GM12873 (cell line): Measurements from ENCODE around the gene DMRT1.

Source experiments
- TF ChIP-seq, protein P1 (sequence below): IDR thresholded peaks from 2 replicates; pipeline ENCODE4 v1.5.1; 2012; ENCODE audit warnings: low read depth, mild to moderate bottlenecking, moderate library complexity, low read length, control low read depth; ENCODE audit not compliant: insufficient read depth; ENCODE audit errors: missing control alignments

The DMRT1 gene

DNA sequence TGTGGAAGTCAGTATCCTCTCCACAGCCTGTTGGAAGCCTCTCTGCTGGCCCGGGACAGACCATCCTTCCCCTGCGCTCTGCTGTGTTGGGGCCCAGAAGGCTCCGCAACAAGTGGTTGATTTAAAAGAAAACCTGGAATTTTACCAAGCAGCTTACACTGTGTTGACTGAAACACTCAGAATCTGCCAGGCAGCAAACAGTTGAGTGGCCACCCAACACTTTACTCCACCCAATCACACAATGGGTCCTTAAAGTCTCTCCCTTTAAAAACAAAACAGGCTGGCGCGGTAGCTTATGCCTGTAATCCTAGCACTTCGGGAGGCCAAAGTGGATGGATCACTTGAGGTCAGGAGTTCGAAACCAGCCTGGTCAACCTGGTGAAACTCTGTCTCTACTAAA lies 107.0 kb downstream of the DMRT1 start:
- TF ChIP-seq, protein P1, sequence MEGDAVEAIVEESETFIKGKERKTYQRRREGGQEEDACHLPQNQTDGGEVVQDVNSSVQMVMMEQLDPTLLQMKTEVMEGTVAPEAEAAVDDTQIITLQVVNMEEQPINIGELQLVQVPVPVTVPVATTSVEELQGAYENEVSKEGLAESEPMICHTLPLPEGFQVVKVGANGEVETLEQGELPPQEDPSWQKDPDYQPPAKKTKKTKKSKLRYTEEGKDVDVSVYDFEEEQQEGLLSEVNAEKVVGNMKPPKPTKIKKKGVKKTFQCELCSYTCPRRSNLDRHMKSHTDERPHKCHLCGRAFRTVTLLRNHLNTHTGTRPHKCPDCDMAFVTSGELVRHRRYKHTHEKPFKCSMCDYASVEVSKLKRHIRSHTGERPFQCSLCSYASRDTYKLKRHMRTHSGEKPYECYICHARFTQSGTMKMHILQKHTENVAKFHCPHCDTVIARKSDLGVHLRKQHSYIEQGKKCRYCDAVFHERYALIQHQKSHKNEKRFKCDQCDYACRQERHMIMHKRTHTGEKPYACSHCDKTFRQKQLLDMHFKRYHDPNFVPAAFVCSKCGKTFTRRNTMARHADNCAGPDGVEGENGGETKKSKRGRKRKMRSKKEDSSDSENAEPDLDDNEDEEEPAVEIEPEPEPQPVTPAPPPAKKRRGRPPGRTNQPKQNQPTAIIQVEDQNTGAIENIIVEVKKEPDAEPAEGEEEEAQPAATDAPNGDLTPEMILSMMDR = no peak

DNA sequence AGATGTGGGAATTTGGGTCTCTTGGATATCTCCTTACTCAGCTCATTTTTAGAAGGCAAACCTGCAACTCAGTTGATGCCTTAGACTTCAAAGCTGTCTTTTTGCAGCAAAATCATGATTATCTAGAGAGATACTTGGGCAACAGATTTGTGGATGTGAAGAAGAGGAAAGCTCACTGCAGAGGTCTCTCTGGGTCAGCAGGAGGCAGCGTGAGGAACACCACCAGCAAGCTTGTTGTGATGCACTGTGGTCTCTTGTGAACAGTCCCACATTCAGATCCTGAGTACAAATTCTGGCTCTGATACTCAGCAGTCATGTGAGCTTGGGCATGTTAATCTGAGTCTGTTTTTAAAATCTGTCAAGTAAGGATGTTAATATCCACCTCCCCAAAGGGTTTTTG lies 108.6 kb downstream of the DMRT1 start:
- TF ChIP-seq, protein P1 = no peak

DNA sequence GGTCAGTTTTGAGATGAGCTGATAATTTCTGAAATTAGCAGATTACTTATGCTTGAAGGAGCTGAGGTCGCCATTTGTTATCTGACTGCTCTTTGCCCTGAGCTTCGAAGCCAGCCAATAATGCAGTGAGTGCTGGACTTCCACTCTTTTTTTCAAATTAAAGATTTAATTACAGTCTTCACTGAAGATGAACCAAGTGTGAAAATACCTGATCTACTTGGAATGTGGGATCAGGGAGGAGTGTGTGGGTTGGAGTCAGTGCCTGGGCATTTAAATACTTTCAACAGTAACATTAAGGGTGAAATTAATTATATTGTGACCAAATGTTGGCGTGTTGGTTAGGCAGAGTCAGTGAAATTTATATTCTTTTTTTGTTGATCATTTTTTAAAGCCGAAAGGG lies 111.0 kb downstream of the DMRT1 start:
- TF ChIP-seq, protein P1 = no peak

DNA sequence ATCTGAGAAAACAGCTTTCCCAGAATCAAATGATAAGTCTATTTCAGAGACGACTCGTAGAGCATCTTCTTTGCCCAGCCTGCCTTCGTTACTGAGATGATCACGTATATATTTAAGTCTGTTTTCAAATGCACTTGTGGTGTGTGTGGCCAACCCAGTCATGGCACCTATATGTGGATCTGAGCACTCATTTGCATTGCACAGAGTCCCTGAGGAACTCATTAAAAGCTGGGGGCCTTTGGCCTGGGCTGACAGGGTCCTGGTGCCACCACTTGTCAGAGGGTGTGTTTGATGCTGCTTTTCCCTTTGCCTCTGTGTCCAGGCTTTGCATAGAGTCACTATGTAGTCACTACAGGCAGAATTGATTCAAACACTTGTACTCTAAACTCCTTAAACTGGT lies 117.6 kb downstream of the DMRT1 start:
- TF ChIP-seq, protein P1 = no peak

DNA sequence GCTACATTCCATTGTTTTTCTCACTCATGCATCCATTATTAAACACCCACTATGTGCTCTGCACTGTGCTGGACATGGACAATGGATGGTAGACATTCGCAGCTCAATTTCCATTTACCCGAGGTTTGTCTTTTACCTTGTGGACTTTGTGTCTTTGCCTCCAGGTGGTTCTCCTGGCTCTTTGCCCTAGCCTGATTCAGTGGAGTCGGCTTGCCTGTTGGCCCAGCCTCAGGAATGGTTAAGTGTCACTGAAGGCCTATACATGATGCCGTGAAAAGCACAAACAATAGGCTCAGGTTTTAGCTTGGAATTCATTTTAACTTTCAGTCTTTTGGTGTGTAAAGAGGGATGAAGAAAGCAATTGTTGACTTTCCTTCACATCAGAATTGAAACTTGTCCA lies 118.4 kb downstream of the DMRT1 start:
- TF ChIP-seq, protein P1 = no peak

DNA sequence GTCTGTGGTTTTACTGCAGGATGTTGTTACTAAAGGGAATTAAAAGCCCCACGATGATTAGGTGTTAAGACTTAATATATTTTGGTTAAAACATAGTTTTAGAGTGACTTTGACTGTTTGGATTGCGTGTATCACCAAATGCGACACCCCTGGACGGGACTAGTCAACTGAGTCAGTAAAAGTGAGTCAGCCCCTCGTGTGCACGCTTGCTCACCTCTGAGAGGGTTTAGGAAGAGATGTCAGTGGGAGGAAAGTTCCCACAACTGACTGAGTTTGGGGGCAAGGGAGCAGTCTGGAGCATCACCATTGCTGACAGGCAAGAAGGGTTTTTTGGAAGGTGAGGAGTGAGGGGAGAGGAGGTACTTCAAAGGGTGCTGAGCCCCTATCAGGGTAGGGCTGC lies 120.5 kb downstream of the DMRT1 start:
- TF ChIP-seq, protein P1 = no peak

DNA sequence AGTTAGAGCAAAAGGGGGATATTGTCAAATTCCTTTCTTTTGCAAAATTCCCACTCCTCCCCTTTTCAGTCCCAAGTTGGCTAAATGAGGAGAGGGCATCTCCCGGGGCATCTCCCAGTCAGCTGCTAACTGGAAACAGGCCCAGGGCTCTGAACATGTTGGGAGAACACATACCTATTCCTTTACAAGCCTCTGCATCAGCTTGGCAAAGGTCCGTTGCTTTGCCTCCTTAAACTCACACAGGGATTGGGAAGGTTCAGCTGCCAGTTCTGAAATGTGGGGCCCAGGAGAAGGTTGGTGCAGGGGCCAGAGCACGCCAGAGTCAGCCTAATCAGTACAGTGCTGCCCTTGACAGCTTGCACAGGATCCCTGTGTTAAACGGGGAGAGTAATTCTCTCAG lies 124.0 kb downstream of the DMRT1 start:
- TF ChIP-seq, protein P1 = no peak
